Mammary epithelial cell (primary cell): ENCODE measurements around the gene SPIRE1.

Experiments used
- CTCF ChIP-seq, 2 donors: IDR thresholded peaks in 1 of 2; conservative IDR thresholded peaks in 1 of 2; 2 replicates each; pipeline ENCODE4 v1.5.1; 2011 to 2012; ENCODE audit warnings: inconsistent platforms in 2 of 2, low read length in 2 of 2, mild to moderate bottlenecking in 2 of 2, control low read depth in 1 of 2, low read depth in 1 of 2; ENCODE audit not compliant: insufficient read depth in 1 of 2; ENCODE audit errors: extremely low read depth in 1 of 2
- EZH2 ChIP-seq: IDR thresholded peaks from 2 replicates; pipeline ENCODE4 v1.6.1; 2012; ENCODE audit warnings: low read length, inconsistent platforms, borderline replicate concordance

GRCh38 chr18:12656938-12657683 lies 796 bp downstream of the SPIRE1 start:
- TF ChIP-seq CTCF (conservative IDR thresholded peaks at IDR 0.05 in 1 of 2, IDR thresholded peaks at IDR 0.05 in 1 of 2; ENCODE audit: extremely low read depth in 1 of 2, insufficient read depth in 1 of 2, low read depth in 1 of 2, low read length in 2 of 2) (no peak), EZH2 (no peak)
